ENCODE results near the gene NOVA2. TPM values are rescaled to one million over a fixed set of nuclear protein-coding genes. Genes with fewer than 3 reads are reported as not detected.

NOVA2 gene
- total RNA-seq, 1 experiment from 2014 or later: 2.5 TPM

- DNase-seq (ENCODE audit: low read depth, low spot score) (peak; percentile 93), ATAC-seq (peak; percentile 98)
- Histone ChIP-seq H3K79me2 (ENCODE audit: insufficient read depth, low read length) (no peaks in the 10 kb centered on the region), H3K4me1 (ENCODE audit: control insufficient read depth in 1 of 2, insufficient read depth in 2 of 2, low read length in 2 of 2) (peaks cover 12 to 29% of the 10 kb centered on the region in 2 experiments), H3K9me2 (ENCODE audit: insufficient read depth) (no peaks in the 10 kb centered on the region), H3K9me3 (ENCODE audit: control insufficient read depth in 1 of 2, insufficient read depth in 1 of 2, low read depth in 1 of 2, low read length in 2 of 2) (no peaks in the 10 kb centered on the region), H3K4me3 (replicated peaks in 1 of 2; ENCODE audit: low read depth in 1 of 2, low read length in 2 of 2) (peak overlapping the region; percentile 20 to 33; a peak in 3 of 4 replicates), H3K36me3 (ENCODE audit: control insufficient read depth in 1 of 2, insufficient read depth in 2 of 2, low read length in 2 of 2) (no peaks in the 10 kb centered on the region), H3K9ac (ENCODE audit: low read length) (peak overlapping the region; percentile 49), H4K20me1 (ENCODE audit: insufficient read depth) (no peaks in the 10 kb centered on the region), H3K4me2 (ENCODE audit: low read length) (peak overlapping the region; percentile 65), H2AFZ (ENCODE audit: low read depth, low read length, poor library complexity, severe bottlenecking) (no peak overlapping the region), H3K27me3 (ENCODE audit: insufficient read depth, low read length) (no peaks in the 10 kb centered on the region), H3K27ac (ENCODE audit: low read depth, low read length) (peak overlapping the region; percentile 8; the same call in 1 of the 2 replicates)
- ChIA-PET RAD21 (ENCODE audit: low non-redundant PET in 1 of 2, low total read pairs in 2 of 2, uncharacterized antibody in 2 of 2, unreplicated experiment in 2 of 2) (no interaction called here), POLR2A (interaction anchor here (1.0 kb wide), 1 partner anchor 25 kb away, joined by 6 read pairs; the partner anchor contains the start of gene MYPOP), CTCF (interaction anchor here (0.6 kb wide), 1 partner anchor 149 kb away, joined by 3 read pairs; no protein-coding TSS in a partner anchor)
- intact Hi-C loops (cut with micrococcal nuclease): no loop called here
- no TSS peak for BruUV-seq (replicated peaks)
- TF ChIP-seq FOSL1 (IDR thresholded peaks at IDR 0.05; ENCODE audit: low read depth) (no peak), EZH2 (IDR thresholded peaks at IDR 0.05) (no peak), POLR2A (IDR thresholded peaks at IDR 0.05; ENCODE audit: borderline replicate concordance, extremely low read depth, insufficient read depth, insufficient read length) (no peak), TCF7L2 (IDR thresholded peaks at IDR 0.05; ENCODE audit: borderline replicate concordance, extremely low read depth, insufficient read depth, insufficient read length) (no peak), JUND (IDR thresholded peaks at IDR 0.05) (no peak), ZBTB33 (IDR thresholded peaks at IDR 0.05; ENCODE audit: extremely low read depth, insufficient replicate concordance, low read length) (no peak), POLR2AphosphoS5 (IDR thresholded peaks at IDR 0.05; ENCODE audit: low read depth, low read length) (peak; percentile 75), EZH2phosphoT487 (IDR thresholded peaks at IDR 0.05; ENCODE audit: borderline replicate concordance) (no peak), RAD21 (IDR thresholded peaks at IDR 0.05; ENCODE audit: low read depth) (peak; percentile 50; the same call in 1 of the 2 replicates), ZFX (IDR thresholded peaks at IDR 0.05) (no peak), YY1 (IDR thresholded peaks at IDR 0.05; ENCODE audit: extremely low read depth, insufficient replicate concordance, low read depth, low read length) (no peak), SP1 (IDR thresholded peaks at IDR 0.05; ENCODE audit: low read depth) (peak; percentile 99), ELF1 (IDR thresholded peaks at IDR 0.05; ENCODE audit: borderline replicate concordance, low read depth) (no peak; the same call in 1 of the 2 replicates), SRF (IDR thresholded peaks at IDR 0.05; ENCODE audit: low read depth) (no peak), SIN3A (IDR thresholded peaks at IDR 0.05; ENCODE audit: low read depth) (peak; percentile 85), CBX3 (IDR thresholded peaks at IDR 0.05; ENCODE audit: low read depth) (peak; percentile 97), ZNF274 (IDR thresholded peaks at IDR 0.05; ENCODE audit: low read depth, low read length) (no peak), EGR1 (IDR thresholded peaks at IDR 0.05; ENCODE audit: low read depth) (no peak), CEBPB (IDR thresholded peaks at IDR 0.05; ENCODE audit: low read depth) (no peak)
- TF ChIP-seq, protein P1, sequence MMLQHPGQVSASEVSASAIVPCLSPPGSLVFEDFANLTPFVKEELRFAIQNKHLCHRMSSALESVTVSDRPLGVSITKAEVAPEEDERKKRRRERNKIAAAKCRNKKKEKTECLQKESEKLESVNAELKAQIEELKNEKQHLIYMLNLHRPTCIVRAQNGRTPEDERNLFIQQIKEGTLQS (IDR thresholded peaks at IDR 0.05): no peak
- TF ChIP-seq, protein P2, sequence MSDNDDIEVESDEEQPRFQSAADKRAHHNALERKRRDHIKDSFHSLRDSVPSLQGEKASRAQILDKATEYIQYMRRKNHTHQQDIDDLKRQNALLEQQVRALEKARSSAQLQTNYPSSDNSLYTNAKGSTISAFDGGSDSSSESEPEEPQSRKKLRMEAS (IDR thresholded peaks at IDR 0.05): peak; percentile 99
- TF ChIP-seq, protein P3, sequence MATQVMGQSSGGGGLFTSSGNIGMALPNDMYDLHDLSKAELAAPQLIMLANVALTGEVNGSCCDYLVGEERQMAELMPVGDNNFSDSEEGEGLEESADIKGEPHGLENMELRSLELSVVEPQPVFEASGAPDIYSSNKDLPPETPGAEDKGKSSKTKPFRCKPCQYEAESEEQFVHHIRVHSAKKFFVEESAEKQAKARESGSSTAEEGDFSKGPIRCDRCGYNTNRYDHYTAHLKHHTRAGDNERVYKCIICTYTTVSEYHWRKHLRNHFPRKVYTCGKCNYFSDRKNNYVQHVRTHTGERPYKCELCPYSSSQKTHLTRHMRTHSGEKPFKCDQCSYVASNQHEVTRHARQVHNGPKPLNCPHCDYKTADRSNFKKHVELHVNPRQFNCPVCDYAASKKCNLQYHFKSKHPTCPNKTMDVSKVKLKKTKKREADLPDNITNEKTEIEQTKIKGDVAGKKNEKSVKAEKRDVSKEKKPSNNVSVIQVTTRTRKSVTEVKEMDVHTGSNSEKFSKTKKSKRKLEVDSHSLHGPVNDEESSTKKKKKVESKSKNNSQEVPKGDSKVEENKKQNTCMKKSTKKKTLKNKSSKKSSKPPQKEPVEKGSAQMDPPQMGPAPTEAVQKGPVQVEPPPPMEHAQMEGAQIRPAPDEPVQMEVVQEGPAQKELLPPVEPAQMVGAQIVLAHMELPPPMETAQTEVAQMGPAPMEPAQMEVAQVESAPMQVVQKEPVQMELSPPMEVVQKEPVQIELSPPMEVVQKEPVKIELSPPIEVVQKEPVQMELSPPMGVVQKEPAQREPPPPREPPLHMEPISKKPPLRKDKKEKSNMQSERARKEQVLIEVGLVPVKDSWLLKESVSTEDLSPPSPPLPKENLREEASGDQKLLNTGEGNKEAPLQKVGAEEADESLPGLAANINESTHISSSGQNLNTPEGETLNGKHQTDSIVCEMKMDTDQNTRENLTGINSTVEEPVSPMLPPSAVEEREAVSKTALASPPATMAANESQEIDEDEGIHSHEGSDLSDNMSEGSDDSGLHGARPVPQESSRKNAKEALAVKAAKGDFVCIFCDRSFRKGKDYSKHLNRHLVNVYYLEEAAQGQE (IDR thresholded peaks at IDR 0.05; ENCODE audit: low read depth): no peak
Observed at GRCh38 chr19:45927565-45928261, 46.0 kb downstream of the NOVA2 start.
